GM12878 (cell line): ENCODE results near the gene ABCF3. TPM values are rescaled to one million over a fixed set of nuclear protein-coding genes. Genes with fewer than 3 reads are reported as not detected.

ENCODE experiments used
- ATAC-seq: fragments of 200-7000 bp; cut with Tn5 transposase; 3 replicates; pipeline ENCODE4 v1.9.1; 2020; ENCODE audit warnings: mild to moderate bottlenecking, moderate library complexity
- BruUV-seq: library from RNA; stranded (reverse); fragments of 400-500 nt; replicated peaks from 2 replicates; lab custom pipeline; 2021; lab: Mats Ljungman, UMichigan
- CTCF ChIA-PET: fragments of 300-600 bp; sonication (Branson Sonifier 250); formaldehyde crosslinking; extraction: SDS; loops from one replicate; lab custom pipeline; 2021; ENCODE audit warnings: inconsistent platforms; lab: Yijun Ruan, JAX
- POLR2A ChIA-PET: fragments of 350-600 bp; formaldehyde crosslinking; extraction: SDS; loops from one replicate; lab custom pipeline; 2021; ENCODE audit warnings: inconsistent platforms; lab: Charles Lee
- RAD21 ChIA-PET: fragments of 300-600 bp; sonication (Branson Sonifier 250); formaldehyde crosslinking; loops from one replicate; lab custom pipeline; 2023; ENCODE audit warnings: antibody characterized with exemption; ENCODE audit not compliant: unreplicated experiment; lab: Charles Lee
- SMC1A ChIA-PET: fragments of 300-600 bp; sonication (Branson Sonifier 250); formaldehyde crosslinking; loops from one replicate; lab custom pipeline; 2023; ENCODE audit not compliant: unreplicated experiment, uncharacterized antibody; lab: Charles Lee
- DNase-seq: peaks from one replicate; pipeline ENCODE4 v3.0.0-alpha.2; 2011; ENCODE audit warnings: low read depth, low spot score
- FAIRE-seq: peaks from 3 replicates; lab custom pipeline; 2011; peaks lifted over from hg19 to GRCh38; lab: Jason Lieb, UNC
- H2AFZ ChIP-seq: 2 replicates; pipeline ENCODE4 v1.6.0; 2011; ENCODE audit warnings: low read depth, low read length, control low read depth; ENCODE audit not compliant: control insufficient read depth
- H3K27ac ChIP-seq: 2 replicates; pipeline ENCODE4 v1.5.1; 2011; ENCODE audit warnings: control low read depth; ENCODE audit not compliant: control insufficient read depth, insufficient read depth
- H3K27me3 ChIP-seq, 2 experiments: replicated peaks in 1 of 2; 2 replicates each; pipeline versions ENCODE4 v1.6.0 to v1.6.1; 2011; ENCODE audit warnings: low read length in 1 of 2; ENCODE audit not compliant: control insufficient read depth in 2 of 2, insufficient read depth in 2 of 2
- H3K36me3 ChIP-seq, 2 experiments: 2 replicates each; pipeline ENCODE4 v1.5.1; 2011; ENCODE audit warnings: low read length in 1 of 2; ENCODE audit not compliant: control insufficient read depth in 2 of 2, insufficient read depth in 2 of 2
- H3K4me1 ChIP-seq: 2 replicates; pipeline ENCODE4 v1.6.1; 2011; ENCODE audit warnings: mild to moderate bottlenecking, low read length, moderate library complexity, mixed read lengths; ENCODE audit not compliant: control insufficient read depth, insufficient read depth
- H3K4me2 ChIP-seq: 2 replicates; pipeline ENCODE4 v1.6.0; 2011; ENCODE audit warnings: control low read depth; ENCODE audit not compliant: control insufficient read depth, insufficient read depth
- H3K4me3 ChIP-seq: fragments of 200-600 bp; sonication (generic); 2 replicates; pipeline ENCODE4 v1.5.1; 2016
- H3K79me2 ChIP-seq: 2 replicates; pipeline ENCODE4 v1.6.0; 2011; ENCODE audit warnings: low read length; ENCODE audit not compliant: control insufficient read depth, insufficient read depth
- H3K9ac ChIP-seq: 2 replicates; pipeline ENCODE4 v1.8.0; 2011; ENCODE audit warnings: low read length, control low read depth, mixed read lengths; ENCODE audit not compliant: control insufficient read depth, insufficient read depth
- H3K9me3 ChIP-seq: replicated peaks from 3 replicates; pipeline ENCODE4 v1.5.1; 2011; ENCODE audit warnings: mild to moderate bottlenecking, low read length; ENCODE audit not compliant: control insufficient read depth, insufficient read depth
- H4K20me1 ChIP-seq: 2 replicates; pipeline ENCODE4 v1.6.0; 2011; ENCODE audit not compliant: control insufficient read depth, insufficient read depth
- ATF2 ChIP-seq: IDR thresholded peaks from 2 replicates; pipeline ENCODE4 v1.6.1; 2012; ENCODE audit warnings: low read length, inconsistent platforms
- ATF7 ChIP-seq: fragments of 450-650 bp; IDR thresholded peaks from 2 replicates; pipeline ENCODE4 v1.6.1; 2016; ENCODE audit warnings: low read depth, mild to moderate bottlenecking
- CREB1 ChIP-seq: IDR thresholded peaks from 2 replicates; pipeline ENCODE4 v1.6.1; 2012; ENCODE audit warnings: low read depth, mild to moderate bottlenecking, inconsistent platforms
- EED ChIP-seq: sonication (generic); IDR thresholded peaks from 2 replicates; pipeline ENCODE4 v1.6.1; 2016; ENCODE audit warnings: antibody characterized with exemption, low read depth
- FOXM1 ChIP-seq: IDR thresholded peaks from 2 replicates; pipeline ENCODE4 v1.6.1; 2012; ENCODE audit warnings: low read depth, mild to moderate bottlenecking, inconsistent platforms, low read length, moderate library complexity
- IRF3 ChIP-seq: fragments of 450-650 bp; IDR thresholded peaks from 2 replicates; pipeline ENCODE4 v1.6.1; 2014; ENCODE audit warnings: mild to moderate bottlenecking
- LARP7 ChIP-seq: fragments of 450-650 bp; IDR thresholded peaks from 2 replicates; pipeline ENCODE4 v1.6.1; 2017; ENCODE audit warnings: mild to moderate bottlenecking
- MYC ChIP-seq: IDR thresholded peaks from 2 replicates; pipeline ENCODE4 v1.6.1; 2011; ENCODE audit warnings: mild to moderate bottlenecking, low read length, moderate library complexity, inconsistent platforms; ENCODE audit not compliant: insufficient read depth, insufficient replicate concordance, insufficient read length, severe bottlenecking
- PAX8 ChIP-seq: fragments of 450-650 bp; IDR thresholded peaks from 2 replicates; pipeline ENCODE4 v1.6.1; 2017; ENCODE audit warnings: mild to moderate bottlenecking, moderate library complexity
- PBX3 ChIP-seq: IDR thresholded peaks from 2 replicates; pipeline ENCODE4 v1.6.1; 2011; ENCODE audit warnings: mild to moderate bottlenecking, low read depth, low read length, moderate library complexity; ENCODE audit not compliant: insufficient replicate concordance
- POU2F2 ChIP-seq: IDR thresholded peaks from 3 replicates; pipeline ENCODE4 v1.6.1; 2011; ENCODE audit warnings: low read depth, mild to moderate bottlenecking, low read length, borderline replicate concordance
- RUNX3 ChIP-seq: IDR thresholded peaks from 2 replicates; pipeline ENCODE4 v1.6.1; 2012; ENCODE audit warnings: low read length, inconsistent platforms
- SP1 ChIP-seq: IDR thresholded peaks from one replicate; pipeline ENCODE4 v1.6.1; 2011; ENCODE audit warnings: low read depth, low read length
- TCF12 ChIP-seq: IDR thresholded peaks from 2 replicates; pipeline ENCODE4 v1.6.1; 2011; ENCODE audit warnings: low read depth, mild to moderate bottlenecking, low read length
- WRNIP1 ChIP-seq: IDR thresholded peaks from 2 replicates; pipeline ENCODE4 v1.6.1; 2011; ENCODE audit warnings: low read depth, low read length, improper control_type of control experiment, borderline replicate concordance
- ZBTB11 ChIP-seq: fragments of 450-650 bp; formaldehyde crosslinking; IDR thresholded peaks from 2 replicates; pipeline ENCODE4 v1.5.0; 2022; ENCODE audit warnings: mild to moderate bottlenecking, missing genetic modification characterization
- ZNF207 ChIP-seq: fragments of 450-650 bp; IDR thresholded peaks from 2 replicates; pipeline ENCODE4 v1.6.1; 2014; ENCODE audit warnings: antibody characterized with exemption, mild to moderate bottlenecking, borderline replicate concordance
- ZNF622 ChIP-seq: fragments of 450-650 bp; IDR thresholded peaks from 2 replicates; pipeline ENCODE4 v1.6.1; 2017; ENCODE audit warnings: mild to moderate bottlenecking, inconsistent platforms
- WGBS: methylation state at CpG from one replicate; pipeline ENCODE4 v1.1.6; 2016; ENCODE audit warnings: low lambda C conversion rate; ENCODE audit not compliant: insufficient replicate concordance, insufficient coverage; ENCODE audit errors: missing lambda C conversion rate; 5-methylcytosine and 5-hydroxymethylcytosine counted together
- in situ Hi-C: fragments of 300-500 bp; cut with MboI; formaldehyde crosslinking; loops from 9 replicates; pipeline ENCODE4 v1.14.3; 2018; ENCODE audit warnings: mixed read lengths
- intact Hi-C: fragments of 100-400 bp; cut with micrococcal nuclease; formaldehyde crosslinking; loops from one replicate; pipeline ENCODE4 v1.14.2; 2022; ENCODE audit not compliant: unreplicated experiment
- polyA plus RNA-seq, 11 experiments: library from polyadenylated mRNA; depleted of rRNA in 4 of 11; unstranded in 6 of 11; stranded (reverse) in 5 of 11; fragments of >200 nt; fragmentation: Nextera tagmentation in 4 of 11; fragmentation: Illumina TruSeq in 1 of 11; extraction: Ambion mirVana in 4 of 11; extraction: Trizol in 1 of 11; gene quantifications; 1 replicate in 1 of 11; 2 replicates in 10 of 11; pipeline versions ENCODE4 v1.2.1 to v1.2.3, GENCODE V29; 2011 to 2016; ENCODE audit warnings: inconsistent platforms in 2 of 11, missing spikeins in 2 of 11, low read depth in 1 of 11
- total RNA-seq, 4 experiments: library from RNA; depleted of rRNA in 3 of 4; stranded (reverse); fragments of >200 nt in 3 of 4; fragmentation: Illumina TruSeq in 1 of 4; extraction: Trizol in 1 of 4; gene quantifications; 2 replicates each; pipeline versions ENCODE4 v1.2.1 to v1.2.3, GENCODE V29; 2013 to 2021

Gene ABCF3
- total and polyA plus RNA-seq, 10 of the 15 experiments (the other 5 are each of a cell fraction or from before 2014, with no cell fraction given), result 6.1 to 71.3 (median 46.9) TPM

GRCh38 chr3:184242297-184242685 is 56.3 kb downstream of the ABCF3 start:
- no peak for DNase-seq
- 82% methylated on average over 5 of the region's 5 CpGs for WGBS
- H4K20me1 ChIP-seq, result no peaks in the 10 kb centered on the region
- in situ Hi-C loops, result no loop called here
- no peaks in the 10 kb centered on the region for H3K79me2 ChIP-seq
- CTCF ChIA-PET, result interaction anchor here (0.6 to 3.4 kb wide), 2 partner anchors 14 to 569 kb away, joined by 3 to 11 read pairs; no protein-coding TSS in a partner anchor
- H3K36me3 ChIP-seq, result peaks cover 17 to 20% of the 10 kb centered on the region in 2 experiments
- H3K4me3 ChIP-seq, result no peak overlapping the region
- TF ChIP-seq ZNF622 (no peak), FOXM1 (no peak), TCF12 (no peak), EED (no peak), ATF7 (no peak), PBX3 (no peak), WRNIP1 (no peak), PAX8 (no peak), POU2F2 (no peak), ATF2 (no peak), MYC (no peak), IRF3 (no peak), RUNX3 (no peak), SP1 (no peak), ZBTB11 (CRISPR knock-in tag) (no peak), ZNF207 (no peak), LARP7 (no peak), CREB1 (no peak)
- TF ChIP-seq, all 136 proteins: peak for 0
- intact Hi-C loops, result no loop called here
- ChIA-PET RAD21 (no interaction called here), POLR2A (no interaction called here), SMC1A (no interaction called here)
- no peaks in the 10 kb centered on the region for H3K4me1 ChIP-seq
- FAIRE-seq (no peak), ATAC-seq (no peak)
- BruUV-seq, result no TSS peak
- no peak overlapping the region for H3K9ac ChIP-seq
- H3K4me2 ChIP-seq, result no peak overlapping the region
- H3K27ac ChIP-seq, result no peak overlapping the region
- no peak overlapping the region for H2AFZ ChIP-seq
- H3K9me3 ChIP-seq, result no peaks in the 10 kb centered on the region
- H3K27me3 ChIP-seq, result no peaks in the 10 kb centered on the region
